ENCODE results near the gene DHX9. TPM values are rescaled to one million over a fixed set of nuclear protein-coding genes. Genes with fewer than 3 reads are reported as not detected.

DHX9 gene
- polyA plus RNA-seq, 1 experiment = 111 TPM

- CTCF ChIA-PET = no interaction called here
- TF ChIP-seq, protein P1, sequence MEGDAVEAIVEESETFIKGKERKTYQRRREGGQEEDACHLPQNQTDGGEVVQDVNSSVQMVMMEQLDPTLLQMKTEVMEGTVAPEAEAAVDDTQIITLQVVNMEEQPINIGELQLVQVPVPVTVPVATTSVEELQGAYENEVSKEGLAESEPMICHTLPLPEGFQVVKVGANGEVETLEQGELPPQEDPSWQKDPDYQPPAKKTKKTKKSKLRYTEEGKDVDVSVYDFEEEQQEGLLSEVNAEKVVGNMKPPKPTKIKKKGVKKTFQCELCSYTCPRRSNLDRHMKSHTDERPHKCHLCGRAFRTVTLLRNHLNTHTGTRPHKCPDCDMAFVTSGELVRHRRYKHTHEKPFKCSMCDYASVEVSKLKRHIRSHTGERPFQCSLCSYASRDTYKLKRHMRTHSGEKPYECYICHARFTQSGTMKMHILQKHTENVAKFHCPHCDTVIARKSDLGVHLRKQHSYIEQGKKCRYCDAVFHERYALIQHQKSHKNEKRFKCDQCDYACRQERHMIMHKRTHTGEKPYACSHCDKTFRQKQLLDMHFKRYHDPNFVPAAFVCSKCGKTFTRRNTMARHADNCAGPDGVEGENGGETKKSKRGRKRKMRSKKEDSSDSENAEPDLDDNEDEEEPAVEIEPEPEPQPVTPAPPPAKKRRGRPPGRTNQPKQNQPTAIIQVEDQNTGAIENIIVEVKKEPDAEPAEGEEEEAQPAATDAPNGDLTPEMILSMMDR (IDR thresholded peaks at IDR 0.05; ENCODE audit: insufficient read depth, low read depth, low read length) = no peak
- POLR2A ChIA-PET = no interaction called here
- Histone ChIP-seq H3K27me3 (ENCODE audit: control insufficient read depth, insufficient read depth, low read length) (no peaks in the 10 kb centered on the region; the same call in none of the 2 replicates), H3K36me3 (ENCODE audit: control insufficient read depth, insufficient read depth, low read length) (no peaks in the 10 kb centered on the region), H3K4me3 (ENCODE audit: low read depth, low read length) (no peak overlapping the region)
- DNase-seq (ENCODE audit: low read depth) = no peak
Measured at GRCh38 chr1:182913401-182913800, 74.3 kb downstream of the DHX9 start.

DNA sequence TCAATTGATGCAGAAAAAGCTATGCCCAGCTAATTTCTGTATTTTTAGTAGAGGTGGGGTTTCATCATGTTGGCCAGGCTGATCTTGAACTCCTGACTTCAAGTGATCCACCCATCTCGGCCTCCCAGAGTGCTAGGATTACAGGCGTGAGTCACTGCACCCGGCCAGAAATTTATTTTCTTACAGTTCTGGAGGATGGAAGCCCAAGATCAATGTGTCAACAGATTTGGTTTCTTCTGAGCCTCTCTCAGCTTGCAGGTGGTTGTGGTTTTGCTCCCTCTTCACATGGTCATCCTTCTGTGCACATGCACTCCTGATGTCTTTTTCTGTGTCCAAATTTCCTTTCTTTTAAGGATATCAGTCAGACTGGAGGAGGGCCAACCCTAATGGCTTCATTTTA is 78.2 kb downstream of the DHX9 start:
- Histone ChIP-seq H3K36me3 (ENCODE audit: control insufficient read depth, insufficient read depth, low read length) (no peaks in the 10 kb centered on the region), H3K4me3 (ENCODE audit: low read depth, low read length) (no peak overlapping the region), H3K27me3 (ENCODE audit: control insufficient read depth, insufficient read depth, low read length) (peaks cover 4% of the 10 kb centered on the region; the same call in 1 of the 2 replicates)
- no peak for DNase-seq (ENCODE audit: low read depth)
- POLR2A ChIA-PET = no interaction called here
- TF ChIP-seq, protein P1 (IDR thresholded peaks at IDR 0.05; ENCODE audit: insufficient read depth, low read depth, low read length) = no peak
- CTCF ChIA-PET = no interaction called here

DNA sequence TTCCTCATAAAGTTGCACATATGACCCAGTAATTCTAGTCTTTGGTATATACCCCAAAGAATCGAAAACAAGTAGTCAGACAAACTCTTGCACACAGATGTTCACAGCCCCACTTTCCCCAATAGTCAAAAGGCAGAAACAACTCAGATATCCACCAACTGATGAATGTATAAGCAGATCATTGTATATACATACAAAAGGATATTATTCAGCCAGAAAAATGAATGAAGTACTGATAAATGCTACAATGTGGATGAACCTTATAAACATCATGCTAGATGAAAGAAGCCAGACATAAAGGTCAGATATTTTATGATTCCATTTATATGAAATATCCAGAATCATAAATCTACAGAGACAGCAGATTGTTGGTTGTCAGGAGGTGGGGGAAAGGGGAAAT is 86.5 kb downstream of the DHX9 start:
- TF ChIP-seq, protein P1 (IDR thresholded peaks at IDR 0.05; ENCODE audit: insufficient read depth, low read depth, low read length) = no peak
- POLR2A ChIA-PET = no interaction called here
- Histone ChIP-seq H3K36me3 (ENCODE audit: control insufficient read depth, insufficient read depth, low read length) (no peaks in the 10 kb centered on the region), H3K27me3 (ENCODE audit: control insufficient read depth, insufficient read depth, low read length) (peaks cover 1% of the 10 kb centered on the region), H3K4me3 (ENCODE audit: low read depth, low read length) (no peak overlapping the region)
- no peak for DNase-seq (ENCODE audit: low read depth)
- CTCF ChIA-PET = no interaction called here

GRCh38 chr1:182927693-182928433 is 88.7 kb downstream of the DHX9 start:
- TF ChIP-seq, protein P1 (IDR thresholded peaks at IDR 0.05; ENCODE audit: insufficient read depth, low read depth, low read length) = no peak
- Histone ChIP-seq H3K27me3 (ENCODE audit: control insufficient read depth, insufficient read depth, low read length) (peaks cover 1% of the 10 kb centered on the region; the same call in 1 of the 2 replicates), H3K4me3 (ENCODE audit: low read depth, low read length) (no peak overlapping the region), H3K36me3 (ENCODE audit: control insufficient read depth, insufficient read depth, low read length) (no peaks in the 10 kb centered on the region)
- ChIA-PET POLR2A (no interaction called here), CTCF (no interaction called here)
- DNase-seq (ENCODE audit: low read depth) = no peak

DNA sequence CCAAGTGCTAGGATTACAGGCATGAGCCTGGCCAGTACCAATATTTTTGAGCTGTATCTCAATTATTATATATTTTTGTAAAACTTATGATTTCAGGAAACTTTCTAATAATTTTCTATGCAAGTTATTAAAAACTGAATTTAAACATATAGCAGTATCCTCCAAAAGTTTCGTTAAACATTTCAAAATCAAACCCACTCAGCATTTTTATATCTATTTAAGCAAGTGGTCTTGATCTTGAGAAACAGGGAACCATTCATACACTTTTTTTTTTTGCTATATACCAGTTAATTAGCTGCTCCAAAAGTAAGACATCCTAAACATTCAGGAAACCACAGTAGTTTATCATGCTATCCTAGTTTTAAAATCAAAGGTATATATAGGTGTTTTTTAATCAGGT is 91.8 kb downstream of the DHX9 start:
- no peak for DNase-seq (ENCODE audit: low read depth)
- TF ChIP-seq, protein P1 (IDR thresholded peaks at IDR 0.05; ENCODE audit: insufficient read depth, low read depth, low read length) = no peak
- H3K36me3 ChIP-seq (ENCODE audit: control insufficient read depth, insufficient read depth, low read length) = no peaks in the 10 kb centered on the region
- ChIA-PET POLR2A (no interaction called here), CTCF (no interaction called here)
- peaks cover 1% of the 10 kb centered on the region; the same call in 1 of the 2 replicates for H3K27me3 ChIP-seq (ENCODE audit: control insufficient read depth, insufficient read depth, low read length)
- H3K4me3 ChIP-seq (ENCODE audit: low read depth, low read length) = no peak overlapping the region
